ENCODE results near the gene IL17RD. TPM values are rescaled to one million over a fixed set of nuclear protein-coding genes. Genes with fewer than 3 reads are reported as not detected.

The IL17RD gene
- total RNA-seq, 1 donor from 2014 or later = 26.1 TPM

GRCh38 chr3:57057351-57057750 lies 107.8 kb downstream of the IL17RD start:
- Histone ChIP-seq H3K4me3 (no peak overlapping the region), H3F3A (ENCODE audit: low read depth) (peaks cover 7% of the 10 kb centered on the region), H3K4me1 (peaks cover 13% of the 10 kb centered on the region), H3K9ac (no peak overlapping the region), H3K9me3 (ENCODE audit: low read depth) (no peaks in the 10 kb centered on the region), H3K36me3 (no peaks in the 10 kb centered on the region), H3K4me2 (no peak overlapping the region), H4K20me1 (ENCODE audit: low read depth) (no peaks in the 10 kb centered on the region), H3K79me2 (ENCODE audit: low read depth) (no peaks in the 10 kb centered on the region), H3K27me3 (no peaks in the 10 kb centered on the region), H3K27ac (no peak overlapping the region), H2AFZ (replicated peaks) (no peak overlapping the region)
- no peaks in the 10 kb centered on the region for H3K9me3 Mint-ChIP-seq
- peaks cover 4% of the 10 kb centered on the region for H3K36me3 Mint-ChIP-seq
- no peak overlapping the region for H3K27ac Mint-ChIP-seq
- H3K27me3 Mint-ChIP-seq (ENCODE audit: insufficient read depth, low read depth) = peaks cover 3% of the 10 kb centered on the region
- no peak for TF ChIP-seq EZH2 (IDR thresholded peaks at IDR 0.05)
- TF ChIP-seq CTCF (IDR thresholded peaks at IDR 0.05) = no peak
- no peak for TF ChIP-seq EZH2phosphoT487 (IDR thresholded peaks at IDR 0.05)
- H3K4me1 Mint-ChIP-seq = peaks cover 17% of the 10 kb centered on the region
- no peak for DNase-seq (ENCODE audit: low spot score)
- no peak overlapping the region for H3K4me3 Mint-ChIP-seq

- Histone ChIP-seq H3K27ac (no peak overlapping the region), H3K4me1 (no peaks in the 10 kb centered on the region), H3K4me2 (no peak overlapping the region), H3K79me2 (ENCODE audit: low read depth) (no peaks in the 10 kb centered on the region), H3K4me3 (no peak overlapping the region), H3K9ac (no peak overlapping the region), H4K20me1 (ENCODE audit: low read depth) (no peaks in the 10 kb centered on the region), H3K27me3 (no peaks in the 10 kb centered on the region), H3F3A (ENCODE audit: low read depth) (no peaks in the 10 kb centered on the region), H3K9me3 (ENCODE audit: low read depth) (no peaks in the 10 kb centered on the region), H2AFZ (replicated peaks) (no peak overlapping the region), H3K36me3 (no peaks in the 10 kb centered on the region)
- no peak overlapping the region for H3K27ac Mint-ChIP-seq
- peaks cover 4% of the 10 kb centered on the region for H3K36me3 Mint-ChIP-seq
- H3K4me3 Mint-ChIP-seq = no peak overlapping the region
- TF ChIP-seq EZH2 (IDR thresholded peaks at IDR 0.05) (no peak), CTCF (IDR thresholded peaks at IDR 0.05) (no peak), EZH2phosphoT487 (IDR thresholded peaks at IDR 0.05) (no peak)
- no peaks in the 10 kb centered on the region for H3K9me3 Mint-ChIP-seq
- peaks cover 1% of the 10 kb centered on the region for H3K4me1 Mint-ChIP-seq
- no peak for DNase-seq (ENCODE audit: low spot score)
- H3K27me3 Mint-ChIP-seq (ENCODE audit: insufficient read depth, low read depth) = peaks cover 3% of the 10 kb centered on the region
Observed at GRCh38 chr3:57053122-57053521, 112.0 kb downstream of the IL17RD start.

- TF ChIP-seq EZH2 (IDR thresholded peaks at IDR 0.05) (no peak), CTCF (IDR thresholded peaks at IDR 0.05) (no peak), EZH2phosphoT487 (IDR thresholded peaks at IDR 0.05) (no peak)
Observed at GRCh38 chr3:57052662-57053061, 112.5 kb downstream of the IL17RD start.

More at GRCh38 chr3:57052662-57053061, 112.5 kb downstream of the IL17RD start:
- Histone ChIP-seq H4K20me1 (ENCODE audit: low read depth) (no peaks in the 10 kb centered on the region), H2AFZ (replicated peaks) (no peak overlapping the region), H3K4me1 (no peaks in the 10 kb centered on the region), H3K4me2 (no peak overlapping the region), H3K79me2 (ENCODE audit: low read depth) (no peaks in the 10 kb centered on the region), H3F3A (ENCODE audit: low read depth) (no peaks in the 10 kb centered on the region), H3K27me3 (no peaks in the 10 kb centered on the region), H3K4me3 (no peak overlapping the region), H3K9ac (no peak overlapping the region), H3K36me3 (no peaks in the 10 kb centered on the region), H3K27ac (no peak overlapping the region), H3K9me3 (ENCODE audit: low read depth) (no peaks in the 10 kb centered on the region)
- no peak for DNase-seq (ENCODE audit: low spot score)
- Mint-ChIP-seq H3K27ac (no peak overlapping the region), H3K36me3 (peaks cover 4% of the 10 kb centered on the region), H3K4me3 (no peak overlapping the region), H3K4me1 (peaks cover 2% of the 10 kb centered on the region), H3K9me3 (no peaks in the 10 kb centered on the region), H3K27me3 (ENCODE audit: insufficient read depth, low read depth) (peaks cover 3% of the 10 kb centered on the region)
